Trophoblast cell (in vitro differentiated cells and primary cell): Measurements from ENCODE around the gene TEX14.

Experiments used
- DNase-seq, 2 donors: peaks; one replicate each; pipeline ENCODE4 v3.0.0-alpha.2; 2016
- H2AFZ ChIP-seq: 2 replicates; pipeline ENCODE4 v1.6.1; 2013; ENCODE audit warnings: low read length, moderate library complexity, mild to moderate bottlenecking; ENCODE audit not compliant: insufficient read depth, poor library complexity
- H2AK5ac ChIP-seq: 2 replicates; pipeline ENCODE4 v1.6.1; 2013; ENCODE audit warnings: mild to moderate bottlenecking, low read length
- H2BK120ac ChIP-seq: 2 replicates; pipeline ENCODE4 v1.6.1; 2013; ENCODE audit warnings: low read length, mild to moderate bottlenecking, moderate library complexity; ENCODE audit not compliant: insufficient read depth, poor library complexity
- H2BK12ac ChIP-seq: 2 replicates; pipeline ENCODE4 v1.6.1; 2013; ENCODE audit warnings: mild to moderate bottlenecking, low read length, moderate library complexity
- H2BK5ac ChIP-seq: 2 replicates; pipeline ENCODE4 v1.6.1; 2013; ENCODE audit warnings: low read length, low read depth, moderate library complexity, mild to moderate bottlenecking; ENCODE audit not compliant: poor library complexity
- H3K14ac ChIP-seq: 2 replicates; pipeline ENCODE4 v1.6.1; 2013; ENCODE audit warnings: mild to moderate bottlenecking, low read length
- H3K18ac ChIP-seq: 2 replicates; pipeline ENCODE4 v1.6.1; 2013; ENCODE audit warnings: mild to moderate bottlenecking, low read length
- H3K23ac ChIP-seq: 2 replicates; pipeline ENCODE4 v1.6.1; 2013; ENCODE audit warnings: low read length
- H3K27ac ChIP-seq: 2 replicates; pipeline ENCODE4 v1.5.1; 2013; ENCODE audit warnings: low read depth, mild to moderate bottlenecking, inconsistent platforms, low read length, moderate library complexity
- H3K27me3 ChIP-seq: 2 replicates; pipeline ENCODE4 v1.6.1; 2013; ENCODE audit warnings: inconsistent platforms, mild to moderate bottlenecking, low read length, moderate library complexity; ENCODE audit not compliant: insufficient read depth
- H3K36me3 ChIP-seq, 2 experiments: 1 replicate in 1 of 2; 2 replicates in 1 of 2; pipeline ENCODE4 v1.6.1; 2013; ENCODE audit warnings: low read length in 2 of 2, mild to moderate bottlenecking in 2 of 2, moderate library complexity in 1 of 2; ENCODE audit not compliant: insufficient read depth in 2 of 2, control insufficient read depth in 1 of 2
- H3K4ac ChIP-seq: 2 replicates; pipeline ENCODE4 v1.6.1; 2013; ENCODE audit warnings: low read depth, mild to moderate bottlenecking, low read length, moderate library complexity
- H3K4me1 ChIP-seq, 2 experiments: 1 replicate in 1 of 2; 2 replicates in 1 of 2; pipeline ENCODE4 v1.6.1; 2013; ENCODE audit warnings: low read length in 2 of 2, mild to moderate bottlenecking in 2 of 2, moderate library complexity in 1 of 2; ENCODE audit not compliant: insufficient read depth in 2 of 2, control insufficient read depth in 1 of 2
- H3K4me2 ChIP-seq: 2 replicates; pipeline ENCODE4 v1.6.1; 2013; ENCODE audit warnings: inconsistent platforms, mild to moderate bottlenecking, low read length, moderate library complexity
- H3K4me3 ChIP-seq: 2 replicates; pipeline ENCODE4 v1.5.1; 2013; ENCODE audit warnings: mild to moderate bottlenecking, low read depth, low read length, inconsistent platforms
- H3K79me1 ChIP-seq: one replicate; pipeline ENCODE4 v1.6.1; 2013; ENCODE audit warnings: low read length
- H3K79me2 ChIP-seq: 2 replicates; pipeline ENCODE4 v1.6.1; 2013; ENCODE audit warnings: low read length, mild to moderate bottlenecking; ENCODE audit not compliant: control insufficient read depth, insufficient read depth, poor library complexity
- H3K9ac ChIP-seq: 2 replicates; pipeline ENCODE4 v1.6.1; 2013; ENCODE audit warnings: mild to moderate bottlenecking, low read length
- H3K9me3 ChIP-seq: 2 replicates; pipeline ENCODE4 v1.6.1; 2013; ENCODE audit warnings: low read depth, mild to moderate bottlenecking, control low read depth, inconsistent platforms, low read length; ENCODE audit not compliant: insufficient read depth
- H4K12ac ChIP-seq: 2 replicates; pipeline ENCODE4 v1.6.1; 2013; ENCODE audit warnings: low read depth, mild to moderate bottlenecking, low read length, moderate library complexity
- H4K8ac ChIP-seq: 2 replicates; pipeline ENCODE4 v1.6.1; 2013; ENCODE audit warnings: low read depth, mild to moderate bottlenecking, low read length, moderate library complexity
- H4K91ac ChIP-seq: one replicate; pipeline ENCODE4 v1.6.1; 2013; ENCODE audit warnings: low read depth, mild to moderate bottlenecking, low read length, moderate library complexity
- WGBS: extraction: QIAGEN DNeasy Blood & Tissue Kit; methylation state at CpG from one replicate; pipeline ENCODE4 v1.1.7; 2013; ENCODE audit warnings: missing lambda C conversion rate; ENCODE audit not compliant: insufficient read length, insufficient coverage; ENCODE audit errors: extremely low coverage; 5-methylcytosine and 5-hydroxymethylcytosine counted together

TEX14 gene

GRCh38 chr17:58730937-58731336 is 39.1 kb upstream of the TEX14 start:
- Histone ChIP-seq H3K27ac (no peak overlapping the region), H3K9ac (no peak overlapping the region), H3K79me1 (no peaks in the 10 kb centered on the region), H4K91ac (no peak overlapping the region), H2BK120ac (no peak overlapping the region), H3K36me3 (no peaks in the 10 kb centered on the region), H2BK5ac (no peak overlapping the region), H3K4me2 (no peak overlapping the region), H3K4ac (no peak overlapping the region), H3K27me3 (no peaks in the 10 kb centered on the region), H3K23ac (no peak overlapping the region), H2BK12ac (no peak overlapping the region), H3K14ac (no peak overlapping the region), H3K79me2 (no peaks in the 10 kb centered on the region), H4K8ac (no peak overlapping the region), H3K18ac (no peak overlapping the region), H3K4me1 (no peaks in the 10 kb centered on the region), H3K4me3 (no peak overlapping the region), H2AFZ (no peak overlapping the region), H3K9me3 (no peaks in the 10 kb centered on the region), H4K12ac (no peak overlapping the region), H2AK5ac (no peak overlapping the region)
- DNase-seq = no peak

GRCh38 chr17:58728798-58729197 is 37.0 kb upstream of the TEX14 start:
- Histone ChIP-seq H2BK12ac (no peak overlapping the region), H3K4me2 (no peak overlapping the region), H2BK5ac (no peak overlapping the region), H2BK120ac (no peak overlapping the region), H4K91ac (no peak overlapping the region), H3K36me3 (no peaks in the 10 kb centered on the region), H3K9me3 (no peaks in the 10 kb centered on the region), H2AK5ac (no peak overlapping the region), H3K79me2 (no peaks in the 10 kb centered on the region), H3K79me1 (no peaks in the 10 kb centered on the region), H3K14ac (no peak overlapping the region), H3K4me3 (no peak overlapping the region), H4K8ac (no peak overlapping the region), H2AFZ (no peak overlapping the region), H3K4me1 (no peaks in the 10 kb centered on the region), H3K27ac (no peak overlapping the region), H3K18ac (no peak overlapping the region), H3K27me3 (no peaks in the 10 kb centered on the region), H3K9ac (no peak overlapping the region), H3K4ac (no peak overlapping the region), H3K23ac (no peak overlapping the region), H4K12ac (no peak overlapping the region)
- no CpG with 5 or more reads among the region's 1 CpG for WGBS
- DNase-seq = no peak

- H2BK12ac ChIP-seq = no peak overlapping the region
- H3K23ac ChIP-seq = no peak overlapping the region
- WGBS = no CpG with 5 or more reads among the region's 2 CpGs
- H3K4ac ChIP-seq = no peak overlapping the region
- H4K91ac ChIP-seq = no peak overlapping the region
- H3K79me1 ChIP-seq = no peaks in the 10 kb centered on the region
- no peaks in the 10 kb centered on the region for H3K79me2 ChIP-seq
- no peak overlapping the region for H3K4me2 ChIP-seq
- no peak overlapping the region for H3K4me3 ChIP-seq
- H3K4me1 ChIP-seq = no peaks in the 10 kb centered on the region
- H3K9me3 ChIP-seq = no peaks in the 10 kb centered on the region
- H3K27ac ChIP-seq = no peak overlapping the region
- no peak overlapping the region for H4K8ac ChIP-seq
- no peak overlapping the region for H2AFZ ChIP-seq
- H2AK5ac ChIP-seq = no peak overlapping the region
- H3K9ac ChIP-seq = no peak overlapping the region
- no peak overlapping the region for H3K14ac ChIP-seq
- no peaks in the 10 kb centered on the region for H3K27me3 ChIP-seq
- no peak overlapping the region for H2BK120ac ChIP-seq
- no peaks in the 10 kb centered on the region for H3K36me3 ChIP-seq
- H2BK5ac ChIP-seq = no peak overlapping the region
- DNase-seq = no peak
- no peak overlapping the region for H3K18ac ChIP-seq
- no peak overlapping the region for H4K12ac ChIP-seq
Measured at GRCh38 chr17:58722696-58723095, 30.9 kb upstream of the TEX14 start.

- DNase-seq = no peak
- H3K9me3 ChIP-seq = no peaks in the 10 kb centered on the region
- H4K91ac ChIP-seq = no peak overlapping the region
- no peaks in the 10 kb centered on the region for H3K79me1 ChIP-seq
- H2AK5ac ChIP-seq = no peak overlapping the region
- no peak overlapping the region for H3K18ac ChIP-seq
- H3K79me2 ChIP-seq = no peaks in the 10 kb centered on the region
- no peak overlapping the region for H2BK120ac ChIP-seq
- H2AFZ ChIP-seq = no peak overlapping the region
- H3K36me3 ChIP-seq = no peaks in the 10 kb centered on the region
- H3K4me1 ChIP-seq = no peaks in the 10 kb centered on the region
- H3K14ac ChIP-seq = no peak overlapping the region
- no peaks in the 10 kb centered on the region for H3K27me3 ChIP-seq
- WGBS = no CpG with 5 or more reads among the region's 1 CpG
- no peak overlapping the region for H3K27ac ChIP-seq
- no peak overlapping the region for H3K4ac ChIP-seq
- H3K23ac ChIP-seq = no peak overlapping the region
- H4K12ac ChIP-seq = no peak overlapping the region
- H3K9ac ChIP-seq = no peak overlapping the region
- H3K4me3 ChIP-seq = no peak overlapping the region
- H2BK5ac ChIP-seq = no peak overlapping the region
- H2BK12ac ChIP-seq = no peak overlapping the region
- H4K8ac ChIP-seq = no peak overlapping the region
- no peak overlapping the region for H3K4me2 ChIP-seq
Measured at GRCh38 chr17:58722274-58722673, 30.4 kb upstream of the TEX14 start.
